HepG2 (cell line): ENCODE measurements around the gene ST6GALNAC2. TPM values are rescaled to one million over a fixed set of nuclear protein-coding genes. Genes with fewer than 3 reads are reported as not detected.

ENCODE experiments used
- ARNT ChIP-seq: fragments of 450-650 bp; IDR thresholded peaks from 2 replicates; pipeline ENCODE4 v1.6.1; 2017
- CSRNP1 ChIP-seq: sonication (generic); formaldehyde crosslinking; IDR thresholded peaks from 2 replicates; pipeline ENCODE4 v1.8.1; 2023; ENCODE audit warnings: mild to moderate bottlenecking, missing genetic modification reagents
- FOXO1 ChIP-seq: sonication (generic); formaldehyde crosslinking; IDR thresholded peaks from 2 replicates; pipeline ENCODE4 v1.4.0; 2020; ENCODE audit warnings: missing genetic modification reagents
- KDM3A ChIP-seq: IDR thresholded peaks from 2 replicates; pipeline ENCODE4 v1.6.1; 2018; ENCODE audit warnings: low read depth, missing compliant biosample characterization
- KLF15 ChIP-seq: sonication (generic); formaldehyde crosslinking; IDR thresholded peaks from 2 replicates; pipeline ENCODE4 v1.8.1; 2023; ENCODE audit warnings: borderline replicate concordance, mild to moderate bottlenecking, inconsistent platforms, missing genetic modification reagents, mixed read lengths
- MAFG ChIP-seq: sonication (generic); formaldehyde crosslinking; IDR thresholded peaks from 2 replicates; pipeline ENCODE4 v1.5.1; 2020; ENCODE audit warnings: mild to moderate bottlenecking, missing genetic modification reagents
- MXD4 ChIP-seq: IDR thresholded peaks from 2 replicates; pipeline ENCODE4 v1.6.1; 2016; ENCODE audit warnings: mild to moderate bottlenecking, missing biosample characterization, missing genetic modification reagents
- MYC ChIP-seq: sonication (generic); formaldehyde crosslinking; IDR thresholded peaks from 2 replicates; pipeline ENCODE4 v1.9.0; 2021; ENCODE audit warnings: missing genetic modification reagents, borderline replicate concordance
- NFE2 ChIP-seq: sonication (generic); formaldehyde crosslinking; IDR thresholded peaks from 2 replicates; pipeline ENCODE4 v1.4.0; 2020; ENCODE audit warnings: missing genetic modification reagents
- PCBP2 ChIP-seq: fragments of 200-400 bp; formaldehyde crosslinking; optimal IDR thresholded peaks from 2 replicates; pipeline ENCODE3; 2018; ENCODE audit warnings: low read length, low read depth; ENCODE audit not compliant: poor library complexity, severe bottlenecking
- RARA ChIP-seq: IDR thresholded peaks from 2 replicates; pipeline ENCODE4 v1.6.1; 2016; ENCODE audit warnings: missing genetic modification reagents, missing compliant biosample characterization
- RFX5 ChIP-seq: IDR thresholded peaks from 2 replicates; pipeline ENCODE4 v1.6.1; 2011; ENCODE audit warnings: low read depth, low read length, improper control_type of control experiment
- TGIF2 ChIP-seq: IDR thresholded peaks from 2 replicates; pipeline ENCODE4 v1.6.1; 2016; ENCODE audit warnings: control low read depth, missing compliant biosample characterization
- YEATS2 ChIP-seq: sonication (generic); formaldehyde crosslinking; IDR thresholded peaks from 2 replicates; pipeline ENCODE4 v1.4.0; 2020; ENCODE audit warnings: missing genetic modification reagents, borderline replicate concordance
- ZNF282 ChIP-seq: fragments of 450-650 bp; IDR thresholded peaks from 2 replicates; pipeline ENCODE4 v1.6.1; 2018; ENCODE audit not compliant: partially characterized antibody
- ZNF343 ChIP-seq: sonication (generic); formaldehyde crosslinking; IDR thresholded peaks from 2 replicates; pipeline ENCODE4 v1.4.0; 2020; ENCODE audit warnings: mild to moderate bottlenecking, missing genetic modification reagents
- ZNF354B ChIP-seq: sonication (generic); formaldehyde crosslinking; IDR thresholded peaks from 2 replicates; pipeline ENCODE4 v1.8.0; 2022; ENCODE audit warnings: mild to moderate bottlenecking, missing genetic modification reagents
- ZNF383 ChIP-seq: sonication (generic); formaldehyde crosslinking; IDR thresholded peaks from 2 replicates; pipeline ENCODE4 v1.4.0; 2020; ENCODE audit warnings: missing genetic modification reagents, mild to moderate bottlenecking, borderline replicate concordance
- ZNF441 ChIP-seq: sonication (generic); formaldehyde crosslinking; IDR thresholded peaks from 2 replicates; pipeline ENCODE4 v1.7.0; 2021; ENCODE audit warnings: missing genetic modification reagents, borderline replicate concordance
- ZNF549 ChIP-seq: sonication (generic); formaldehyde crosslinking; IDR thresholded peaks from 2 replicates; pipeline ENCODE4 v1.5.0; 2020; ENCODE audit warnings: missing genetic modification reagents
- ZNF550 ChIP-seq: sonication (generic); formaldehyde crosslinking; IDR thresholded peaks from 2 replicates; pipeline ENCODE4 v1.4.0; 2020; ENCODE audit warnings: mild to moderate bottlenecking, missing genetic modification reagents, borderline replicate concordance
- ZNF598 ChIP-seq: sonication (generic); formaldehyde crosslinking; IDR thresholded peaks from 2 replicates; pipeline ENCODE4 v1.5.1; 2020; ENCODE audit warnings: mild to moderate bottlenecking, missing genetic modification reagents, borderline replicate concordance
- ZNF740 ChIP-seq: sonication (generic); formaldehyde crosslinking; IDR thresholded peaks from 2 replicates; pipeline ENCODE4 v1.4.0; 2020; ENCODE audit warnings: missing genetic modification reagents
- ZNF747 ChIP-seq: sonication (generic); formaldehyde crosslinking; IDR thresholded peaks from 2 replicates; pipeline ENCODE4 v1.8.1; 2023; ENCODE audit warnings: missing genetic modification reagents, mild to moderate bottlenecking, borderline replicate concordance
- ZNF788 ChIP-seq: sonication (generic); formaldehyde crosslinking; IDR thresholded peaks from 2 replicates; pipeline ENCODE4 v1.5.0; 2020; ENCODE audit warnings: mild to moderate bottlenecking, missing genetic modification reagents, borderline replicate concordance
- ZSCAN20 ChIP-seq: sonication (generic); formaldehyde crosslinking; IDR thresholded peaks from 2 replicates; pipeline ENCODE4 v1.4.0; 2020; ENCODE audit warnings: missing genetic modification reagents, mild to moderate bottlenecking, borderline replicate concordance
- polyA plus RNA-seq, 8 experiments: library from polyadenylated mRNA; depleted of rRNA in 3 of 8; stranded (reverse) in 7 of 8; unstranded in 1 of 8; fragments of >200 nt; fragmentation: Illumina TruSeq in 4 of 8; extraction: Trizol in 4 of 8; gene quantifications; 2 replicates each; pipeline versions ENCODE4 v1.2.1 to v1.2.3, GENCODE V29; 2011 to 2016; ENCODE audit warnings: low read depth in 4 of 8, missing spikeins in 1 of 8, mixed read lengths in 1 of 8; ENCODE audit not compliant: insufficient read depth in 1 of 8
- total RNA-seq, 5 experiments: library from RNA; depleted of rRNA; stranded (reverse); fragments of >200 nt; fragmentation: Illumina TruSeq; extraction: Trizol; gene quantifications; 2 replicates each; pipeline ENCODE4 v1.2.3, GENCODE V29; 2016; ENCODE audit warnings: low read depth in 1 of 5

The ST6GALNAC2 gene
- total and polyA plus RNA-seq, 2 of the 13 experiments (the other 11 are each of a cell fraction or from before 2014, with no cell fraction given), result 0.12 to 0.49 TPM

DNA sequence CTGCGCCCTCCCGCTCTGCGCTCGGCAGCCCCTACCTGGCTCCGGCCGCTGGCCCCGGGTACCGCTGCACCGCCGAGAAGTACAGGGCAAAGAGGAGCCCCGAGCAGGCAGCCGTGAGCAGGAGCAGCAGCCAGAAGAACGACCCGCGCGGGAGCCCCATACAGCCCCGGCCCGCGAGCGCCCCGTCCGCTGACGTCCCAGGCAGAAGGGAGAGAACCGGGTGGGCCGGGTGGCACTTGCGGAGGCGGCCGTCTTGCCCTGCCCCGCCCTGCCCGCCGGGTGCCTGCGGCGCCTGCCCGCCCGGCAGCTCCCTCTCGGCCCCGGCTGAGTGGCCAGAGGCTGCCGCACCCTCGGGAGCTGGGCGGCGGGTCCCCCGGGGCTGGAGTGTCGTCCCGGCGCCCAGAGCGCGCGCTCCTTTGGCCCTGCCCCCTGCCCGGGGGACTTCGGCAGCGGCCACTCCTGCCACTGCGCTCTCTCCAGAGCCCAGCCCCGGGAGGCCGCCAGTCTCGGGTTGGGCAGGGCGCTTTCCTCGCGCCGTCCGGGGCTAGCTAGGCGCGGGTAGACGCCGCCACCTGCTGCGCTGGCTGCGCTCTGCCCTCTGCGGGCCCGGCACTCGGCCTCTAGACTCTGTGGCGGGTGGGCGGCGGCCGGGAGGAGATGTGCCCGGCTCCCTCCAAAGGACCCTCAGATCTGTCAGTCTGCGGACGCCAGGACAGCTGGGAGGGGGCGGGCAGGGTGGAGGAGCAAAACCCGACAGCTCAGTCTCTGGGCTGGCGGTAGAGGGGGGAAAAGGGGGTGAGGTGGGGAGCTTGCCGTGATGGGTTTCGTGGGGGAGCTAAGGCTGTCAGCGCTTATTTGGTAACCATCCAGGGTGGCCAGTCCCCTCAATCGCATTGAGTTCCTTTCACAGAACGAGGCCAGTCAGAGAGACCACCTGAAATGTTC is at the start of gene ST6GALNAC2 (continued):
- TF ChIP-seq CSRNP1 (no peak), FOXO1 (CRISPR knock-in tag) (no peak), KLF15 (CRISPR knock-in tag) (no peak), YEATS2 (CRISPR knock-in tag) (no peak), ZNF282 (no peak), ZNF740 (CRISPR knock-in tag) (0 out of 2 replicates have a peak, but pooled peaks have one; percentile 9), MXD4 (CRISPR knock-in tag) (peak; percentile 71; the same call in 1 of the 2 replicates), ZSCAN20 (CRISPR knock-in tag) (peak; percentile 50; the same call in 1 of the 2 replicates), NFE2 (CRISPR knock-in tag) (no peak), ZNF747 (CRISPR knock-in tag) (no peak), MYC (peak; percentile 44; the same call in 1 of the 2 replicates), ZNF441 (CRISPR knock-in tag) (peak; percentile 28; the same call in 1 of the 2 replicates), MAFG (CRISPR knock-in tag) (no peak), RARA (no peak), KDM3A (CRISPR knock-in tag) (peak; percentile 82; the same call in 1 of the 2 replicates), RFX5 (no peak), ARNT (no peak), PCBP2 (no peak), ZNF343 (0 out of 2 replicates have a peak, but pooled peaks have one; percentile 36), ZNF354B (CRISPR knock-in tag) (no peak), ZNF788 (CRISPR knock-in tag) (no peak), TGIF2 (CRISPR knock-in tag) (no peak), ZNF549 (CRISPR knock-in tag) (no peak), ZNF598 (no peak), ZNF550 (CRISPR knock-in tag) (no peak), ZNF383 (CRISPR knock-in tag) (no peak)
